HEK293 (cell line): ENCODE data around the gene PARD3.

Source experiments
- FEZF1 ChIP-seq: fragments of 450-650 bp; formaldehyde crosslinking; IDR thresholded peaks from 2 replicates; pipeline ENCODE4 v1.5.1; 2016; ENCODE audit warnings: missing biosample characterization, missing genetic modification characterization
- KLF8 ChIP-seq: fragments of 450-650 bp; formaldehyde crosslinking; IDR thresholded peaks from 2 replicates; pipeline ENCODE4 v1.5.1; 2016; ENCODE audit warnings: missing biosample characterization, missing genetic modification characterization
- SP3 ChIP-seq: fragments of 450-650 bp; formaldehyde crosslinking; IDR thresholded peaks from 2 replicates; pipeline ENCODE4 v1.5.1; 2016; ENCODE audit warnings: missing biosample characterization, missing genetic modification characterization
- ZBTB21 ChIP-seq: fragments of 450-650 bp; formaldehyde crosslinking; IDR thresholded peaks from 2 replicates; pipeline ENCODE4 v1.5.1; 2017; ENCODE audit warnings: missing biosample characterization, missing genetic modification characterization
- ZBTB7A ChIP-seq: fragments of 450-650 bp; formaldehyde crosslinking; IDR thresholded peaks from 2 replicates; pipeline ENCODE4 v1.5.1; 2016; ENCODE audit warnings: low read depth, missing biosample characterization, missing genetic modification characterization
- ZNF121 ChIP-seq: fragments of 450-650 bp; formaldehyde crosslinking; IDR thresholded peaks from 2 replicates; pipeline ENCODE4 v1.5.1; 2016; ENCODE audit warnings: missing biosample characterization, missing genetic modification characterization
- ZNF2 ChIP-seq: fragments of 450-650 bp; formaldehyde crosslinking; IDR thresholded peaks from 2 replicates; pipeline ENCODE4 v1.5.1; 2016; ENCODE audit warnings: missing biosample characterization, missing genetic modification characterization
- ZNF202 ChIP-seq: fragments of 450-650 bp; formaldehyde crosslinking; IDR thresholded peaks from 2 replicates; pipeline ENCODE4 v1.5.1; 2016; ENCODE audit warnings: missing biosample characterization, missing genetic modification characterization, borderline replicate concordance
- ZNF362 ChIP-seq: fragments of 450-650 bp; formaldehyde crosslinking; IDR thresholded peaks from 2 replicates; pipeline ENCODE4 v1.5.1; 2016; ENCODE audit warnings: missing biosample characterization, missing genetic modification characterization
- ZNF610 ChIP-seq: fragments of 450-650 bp; formaldehyde crosslinking; IDR thresholded peaks from 2 replicates; pipeline ENCODE4 v1.5.1; 2016; ENCODE audit warnings: missing biosample characterization, missing genetic modification characterization, borderline replicate concordance
- ZNF629 ChIP-seq: fragments of 450-650 bp; formaldehyde crosslinking; IDR thresholded peaks from 2 replicates; pipeline ENCODE4 v1.5.1; 2017; ENCODE audit warnings: missing biosample characterization, missing genetic modification characterization
- TF ChIP-seq, protein P1 (sequence below): fragments of 450-650 bp; formaldehyde crosslinking; IDR thresholded peaks from 2 replicates; pipeline ENCODE4 v1.5.1; 2016; ENCODE audit warnings: missing biosample characterization, missing genetic modification characterization
- TF ChIP-seq, protein P2 (sequence below): fragments of 450-650 bp; formaldehyde crosslinking; IDR thresholded peaks from 2 replicates; pipeline ENCODE4 v1.5.1; 2016; ENCODE audit warnings: missing biosample characterization, missing genetic modification characterization

DNA sequence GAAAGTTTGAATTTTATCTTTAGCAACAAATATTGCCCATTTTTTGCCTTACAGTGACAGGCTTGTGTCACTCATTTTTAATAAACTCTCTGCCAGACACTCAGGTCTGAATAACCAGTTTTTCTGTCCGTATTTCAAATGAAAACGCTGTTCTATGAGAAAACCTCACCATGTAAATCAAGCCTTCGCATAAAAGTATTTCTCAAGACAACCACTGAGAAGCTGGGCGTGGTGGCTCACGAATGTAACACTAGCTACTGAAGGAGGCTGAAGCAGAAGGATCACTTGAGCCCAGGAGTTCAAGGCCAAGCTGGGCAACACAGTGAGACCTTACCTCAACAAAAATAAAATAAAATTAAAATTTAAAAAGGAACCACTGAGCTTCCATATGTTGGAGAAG, 339.3 kb downstream of the PARD3 start:
- TF ChIP-seq ZNF2 (tag by site-specific recombination) (no peak), FEZF1 (tag by site-specific recombination) (no peak), ZNF362 (tag by site-specific recombination) (no peak), ZNF202 (no peak), ZBTB21 (tag by site-specific recombination) (no peak), ZNF121 (tag by site-specific recombination) (no peak), ZBTB7A (tag by site-specific recombination) (no peak), KLF8 (tag by site-specific recombination) (no peak), ZNF629 (tag by site-specific recombination) (no peak), ZNF610 (tag by site-specific recombination) (no peak), SP3 (no peak)
- TF ChIP-seq, protein P1, sequence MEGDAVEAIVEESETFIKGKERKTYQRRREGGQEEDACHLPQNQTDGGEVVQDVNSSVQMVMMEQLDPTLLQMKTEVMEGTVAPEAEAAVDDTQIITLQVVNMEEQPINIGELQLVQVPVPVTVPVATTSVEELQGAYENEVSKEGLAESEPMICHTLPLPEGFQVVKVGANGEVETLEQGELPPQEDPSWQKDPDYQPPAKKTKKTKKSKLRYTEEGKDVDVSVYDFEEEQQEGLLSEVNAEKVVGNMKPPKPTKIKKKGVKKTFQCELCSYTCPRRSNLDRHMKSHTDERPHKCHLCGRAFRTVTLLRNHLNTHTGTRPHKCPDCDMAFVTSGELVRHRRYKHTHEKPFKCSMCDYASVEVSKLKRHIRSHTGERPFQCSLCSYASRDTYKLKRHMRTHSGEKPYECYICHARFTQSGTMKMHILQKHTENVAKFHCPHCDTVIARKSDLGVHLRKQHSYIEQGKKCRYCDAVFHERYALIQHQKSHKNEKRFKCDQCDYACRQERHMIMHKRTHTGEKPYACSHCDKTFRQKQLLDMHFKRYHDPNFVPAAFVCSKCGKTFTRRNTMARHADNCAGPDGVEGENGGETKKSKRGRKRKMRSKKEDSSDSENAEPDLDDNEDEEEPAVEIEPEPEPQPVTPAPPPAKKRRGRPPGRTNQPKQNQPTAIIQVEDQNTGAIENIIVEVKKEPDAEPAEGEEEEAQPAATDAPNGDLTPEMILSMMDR (tag by site-specific recombination) = no peak
- TF ChIP-seq, protein P2, sequence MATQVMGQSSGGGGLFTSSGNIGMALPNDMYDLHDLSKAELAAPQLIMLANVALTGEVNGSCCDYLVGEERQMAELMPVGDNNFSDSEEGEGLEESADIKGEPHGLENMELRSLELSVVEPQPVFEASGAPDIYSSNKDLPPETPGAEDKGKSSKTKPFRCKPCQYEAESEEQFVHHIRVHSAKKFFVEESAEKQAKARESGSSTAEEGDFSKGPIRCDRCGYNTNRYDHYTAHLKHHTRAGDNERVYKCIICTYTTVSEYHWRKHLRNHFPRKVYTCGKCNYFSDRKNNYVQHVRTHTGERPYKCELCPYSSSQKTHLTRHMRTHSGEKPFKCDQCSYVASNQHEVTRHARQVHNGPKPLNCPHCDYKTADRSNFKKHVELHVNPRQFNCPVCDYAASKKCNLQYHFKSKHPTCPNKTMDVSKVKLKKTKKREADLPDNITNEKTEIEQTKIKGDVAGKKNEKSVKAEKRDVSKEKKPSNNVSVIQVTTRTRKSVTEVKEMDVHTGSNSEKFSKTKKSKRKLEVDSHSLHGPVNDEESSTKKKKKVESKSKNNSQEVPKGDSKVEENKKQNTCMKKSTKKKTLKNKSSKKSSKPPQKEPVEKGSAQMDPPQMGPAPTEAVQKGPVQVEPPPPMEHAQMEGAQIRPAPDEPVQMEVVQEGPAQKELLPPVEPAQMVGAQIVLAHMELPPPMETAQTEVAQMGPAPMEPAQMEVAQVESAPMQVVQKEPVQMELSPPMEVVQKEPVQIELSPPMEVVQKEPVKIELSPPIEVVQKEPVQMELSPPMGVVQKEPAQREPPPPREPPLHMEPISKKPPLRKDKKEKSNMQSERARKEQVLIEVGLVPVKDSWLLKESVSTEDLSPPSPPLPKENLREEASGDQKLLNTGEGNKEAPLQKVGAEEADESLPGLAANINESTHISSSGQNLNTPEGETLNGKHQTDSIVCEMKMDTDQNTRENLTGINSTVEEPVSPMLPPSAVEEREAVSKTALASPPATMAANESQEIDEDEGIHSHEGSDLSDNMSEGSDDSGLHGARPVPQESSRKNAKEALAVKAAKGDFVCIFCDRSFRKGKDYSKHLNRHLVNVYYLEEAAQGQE (tag by site-specific recombination) = no peak
